Vagina (tissue), 2 donors: ENCODE data around the gene ZNF655. TPM values are rescaled to one million over a fixed set of nuclear protein-coding genes. Genes with fewer than 3 reads are reported as not detected.
A peak's percentile ranks its signal among the peaks of the same experiment; 100 is the strongest.
"Not testable (repeated sequence)": the region's sequence is repeated elsewhere in the genome, so short reads cannot be mapped to it uniquely, and the experiment has no call there.

Experiments used
- DNase-seq, 2 donors: peaks; one replicate each; pipeline ENCODE4 v3.0.0-alpha.2; 2017; ENCODE audit errors: extremely low spot score in 2 of 2
- H3K27ac ChIP-seq: fragments of 200-600 bp; sonication (generic); one replicate; pipeline ENCODE4 v1.5.1; 2019
- H3K27me3 ChIP-seq: fragments of 200-600 bp; sonication (generic); one replicate; pipeline ENCODE4 v1.5.1; 2019
- H3K36me3 ChIP-seq, 2 donors: fragments of 200-600 bp; sonication (generic); one replicate each; pipeline ENCODE4 v1.5.1; 2017 to 2019
- H3K4me1 ChIP-seq: fragments of 200-600 bp; sonication (generic); one replicate; pipeline ENCODE4 v1.5.1; 2019
- H3K4me3 ChIP-seq, 2 donors: fragments of 200-600 bp; sonication (generic); 1 replicate in 1 of 2; 2 replicates in 1 of 2; pipeline ENCODE4 v1.5.1; 2016 to 2019
- H3K9me3 ChIP-seq: fragments of 200-600 bp; sonication (generic); one replicate; pipeline ENCODE4 v1.5.1; 2019
- POLR2A ChIP-seq, 2 donors: fragments of 450-650 bp; IDR thresholded peaks; one replicate each; pipeline ENCODE4 v1.6.1; 2017; ENCODE audit warnings: antibody characterized with exemption in 2 of 2, mild to moderate bottlenecking in 2 of 2, moderate library complexity in 2 of 2
- POLR2AphosphoS5 ChIP-seq, 2 donors: sonication (generic); formaldehyde crosslinking; IDR thresholded peaks; one replicate each; pipeline ENCODE4 v1.9.0; 2017; ENCODE audit warnings: antibody characterized with exemption in 2 of 2, mild to moderate bottlenecking in 2 of 2, low read depth in 1 of 2; ENCODE audit not compliant: insufficient read depth in 1 of 2
- intact Hi-C: fragments of 100-400 bp; cut with DNase I; formaldehyde crosslinking; loops from one replicate; pipeline ENCODE4 v1.15.1; 2023
- total RNA-seq: library from RNA; depleted of rRNA; stranded (reverse); fragments of >200 nt; gene quantifications from one replicate; pipeline ENCODE4 v1.2.3, GENCODE V29; 2016
- TF ChIP-seq, protein P1 (sequence below), 3 experiments: fragments of 450-650 bp in 2 of 3; fragments of 200-600 bp in 1 of 3; sonication (generic) in 1 of 3; IDR thresholded peaks; one replicate each; pipeline ENCODE4 v1.5.1; 2017 to 2019; ENCODE audit warnings: antibody characterized with exemption in 3 of 3, mild to moderate bottlenecking in 2 of 3, moderate library complexity in 2 of 3

The ZNF655 gene
- total RNA-seq, 1 donor from 2014 or later: 144 TPM

DNA sequence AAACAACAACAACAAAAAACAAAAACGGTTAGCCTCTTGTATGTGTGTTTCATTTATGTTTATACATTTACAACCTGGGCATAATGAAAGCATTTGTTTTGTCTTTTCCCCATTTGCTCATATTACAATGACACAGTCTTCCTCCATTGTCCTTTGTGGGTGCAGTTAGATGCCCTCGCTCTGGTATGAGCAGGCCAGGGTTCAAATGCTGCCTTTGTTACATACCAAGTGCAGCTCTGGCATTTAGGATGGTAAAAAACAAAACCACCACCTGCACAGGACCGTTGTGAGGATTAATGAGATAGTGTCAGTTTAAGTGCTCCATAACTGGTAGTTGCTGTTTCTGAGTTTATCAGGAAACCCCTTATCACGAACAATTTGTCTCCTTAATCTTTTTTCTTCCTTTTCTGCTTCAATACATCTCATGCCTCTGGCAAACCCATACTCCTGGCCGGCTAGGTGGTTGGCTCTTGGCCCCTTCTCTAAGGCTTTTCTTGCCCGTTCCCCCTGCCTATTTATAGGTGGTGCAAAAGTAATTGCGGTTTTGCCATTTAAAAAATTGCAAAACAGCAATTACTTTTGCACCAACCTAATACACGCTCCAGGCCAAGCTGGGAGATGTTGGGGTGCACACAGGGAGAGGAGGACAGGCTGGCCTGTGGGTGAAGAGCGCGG lies 21.0 kb downstream of the ZNF655 start:
- H3K4me1 ChIP-seq: peaks cover 19% of the 10 kb centered on the region
- TF ChIP-seq POLR2A (IDR thresholded peaks at IDR 0.05): no peak
- TF ChIP-seq, protein P1, sequence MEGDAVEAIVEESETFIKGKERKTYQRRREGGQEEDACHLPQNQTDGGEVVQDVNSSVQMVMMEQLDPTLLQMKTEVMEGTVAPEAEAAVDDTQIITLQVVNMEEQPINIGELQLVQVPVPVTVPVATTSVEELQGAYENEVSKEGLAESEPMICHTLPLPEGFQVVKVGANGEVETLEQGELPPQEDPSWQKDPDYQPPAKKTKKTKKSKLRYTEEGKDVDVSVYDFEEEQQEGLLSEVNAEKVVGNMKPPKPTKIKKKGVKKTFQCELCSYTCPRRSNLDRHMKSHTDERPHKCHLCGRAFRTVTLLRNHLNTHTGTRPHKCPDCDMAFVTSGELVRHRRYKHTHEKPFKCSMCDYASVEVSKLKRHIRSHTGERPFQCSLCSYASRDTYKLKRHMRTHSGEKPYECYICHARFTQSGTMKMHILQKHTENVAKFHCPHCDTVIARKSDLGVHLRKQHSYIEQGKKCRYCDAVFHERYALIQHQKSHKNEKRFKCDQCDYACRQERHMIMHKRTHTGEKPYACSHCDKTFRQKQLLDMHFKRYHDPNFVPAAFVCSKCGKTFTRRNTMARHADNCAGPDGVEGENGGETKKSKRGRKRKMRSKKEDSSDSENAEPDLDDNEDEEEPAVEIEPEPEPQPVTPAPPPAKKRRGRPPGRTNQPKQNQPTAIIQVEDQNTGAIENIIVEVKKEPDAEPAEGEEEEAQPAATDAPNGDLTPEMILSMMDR (IDR thresholded peaks at IDR 0.05): no peak
- TF ChIP-seq POLR2AphosphoS5 (IDR thresholded peaks at IDR 0.05; ENCODE audit: insufficient read depth in 1 of 2, low read depth in 1 of 2): no peak
- intact Hi-C loops: no loop called here
- no peak for DNase-seq
- peak overlapping the region; percentile 48 for H3K27ac ChIP-seq
- H3K27me3 ChIP-seq: no peaks in the 10 kb centered on the region
- H3K36me3 ChIP-seq: no peaks in the 10 kb centered on the region
- H3K4me3 ChIP-seq: peak overlapping the region; percentile 64 to 71
- H3K9me3 ChIP-seq: no peaks in the 10 kb centered on the region

GRCh38 chr7:99579956-99580777 lies 21.7 kb downstream of the ZNF655 start:
- Histone ChIP-seq H3K27ac (peak overlapping the region; percentile 48), H3K27me3 (no peaks in the 10 kb centered on the region), H3K36me3 (no peaks in the 10 kb centered on the region), H3K4me3 (peak overlapping the region; percentile 64 to 71), H3K4me1 (peaks cover 19% of the 10 kb centered on the region), H3K9me3 (no peaks in the 10 kb centered on the region)
- DNase-seq: no peak
- TF ChIP-seq, protein P1 (IDR thresholded peaks at IDR 0.05): no peak
- peak in 1 of 2 donors; percentile 33 for TF ChIP-seq POLR2AphosphoS5 (IDR thresholded peaks at IDR 0.05; ENCODE audit: insufficient read depth in 1 of 2, low read depth in 1 of 2)
- intact Hi-C loops: no loop called here

DNA sequence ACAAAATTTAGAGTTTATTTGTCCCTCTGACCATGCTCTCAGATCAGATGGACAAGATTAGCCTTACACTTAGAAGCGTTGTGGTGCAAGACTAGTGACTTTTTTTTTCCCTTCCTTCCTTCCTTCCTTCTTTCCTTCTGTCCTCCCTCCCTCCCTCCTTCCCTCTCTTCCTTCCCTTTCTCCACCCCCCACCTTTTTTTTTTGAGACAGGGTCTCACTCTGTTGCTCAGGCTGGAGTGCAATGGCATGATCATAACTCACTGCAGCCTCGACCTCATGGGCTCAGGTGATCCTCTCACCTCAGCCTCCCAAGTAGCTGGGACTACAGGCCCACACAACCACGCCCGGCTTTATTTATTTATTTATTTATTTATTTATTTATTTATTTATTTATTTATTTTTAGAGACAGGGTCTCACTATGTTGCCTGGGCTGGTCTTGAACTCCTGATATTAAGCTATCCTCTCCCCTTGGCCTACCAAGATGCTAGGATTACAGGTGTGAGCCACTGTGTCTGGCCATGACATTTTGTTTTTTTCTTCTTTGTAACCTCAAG lies 22.4 kb downstream of the ZNF655 start:
- peak overlapping the region; percentile 48 for H3K27ac ChIP-seq
- DNase-seq, H3K27me3 ChIP-seq, H3K9me3 ChIP-seq, intact Hi-C loops, H3K36me3 ChIP-seq: not testable (repeated sequence)
- H3K4me3 ChIP-seq: peak overlapping the region; percentile 64 to 71
- H3K4me1 ChIP-seq: peaks cover 19% of the 10 kb centered on the region

DNA sequence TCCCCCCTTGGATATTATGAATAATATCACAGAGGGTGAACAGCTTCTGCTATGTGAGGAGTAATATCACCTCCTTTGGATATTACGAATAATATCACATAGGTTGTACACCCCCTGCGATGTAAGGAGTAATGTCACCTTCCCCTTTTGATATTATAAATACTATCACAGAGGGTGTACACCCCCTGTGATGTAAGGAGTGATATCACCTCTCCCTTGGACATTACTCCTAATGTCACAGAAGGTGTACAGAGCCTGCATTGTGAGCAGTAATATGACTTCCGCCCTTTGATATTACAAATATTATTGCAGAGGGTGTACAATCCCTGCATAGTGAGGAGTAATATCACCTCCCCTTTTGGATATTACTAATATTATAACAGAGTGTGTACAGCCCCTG lies 30.4 kb downstream of the ZNF655 start:
- H3K4me1 ChIP-seq: no peaks in the 10 kb centered on the region
- no peak for DNase-seq
- H3K4me3 ChIP-seq: no peak overlapping the region
- H3K9me3 ChIP-seq: no peaks in the 10 kb centered on the region
- TF ChIP-seq, protein P1 (IDR thresholded peaks at IDR 0.05): no peak
- TF ChIP-seq POLR2AphosphoS5 (IDR thresholded peaks at IDR 0.05; ENCODE audit: insufficient read depth in 1 of 2, low read depth in 1 of 2): no peak
- TF ChIP-seq POLR2A (IDR thresholded peaks at IDR 0.05): no peak
- H3K27ac ChIP-seq: no peak overlapping the region
- no peaks in the 10 kb centered on the region for H3K27me3 ChIP-seq
- H3K36me3 ChIP-seq: no peaks in the 10 kb centered on the region
- intact Hi-C loops: no loop called here

DNA sequence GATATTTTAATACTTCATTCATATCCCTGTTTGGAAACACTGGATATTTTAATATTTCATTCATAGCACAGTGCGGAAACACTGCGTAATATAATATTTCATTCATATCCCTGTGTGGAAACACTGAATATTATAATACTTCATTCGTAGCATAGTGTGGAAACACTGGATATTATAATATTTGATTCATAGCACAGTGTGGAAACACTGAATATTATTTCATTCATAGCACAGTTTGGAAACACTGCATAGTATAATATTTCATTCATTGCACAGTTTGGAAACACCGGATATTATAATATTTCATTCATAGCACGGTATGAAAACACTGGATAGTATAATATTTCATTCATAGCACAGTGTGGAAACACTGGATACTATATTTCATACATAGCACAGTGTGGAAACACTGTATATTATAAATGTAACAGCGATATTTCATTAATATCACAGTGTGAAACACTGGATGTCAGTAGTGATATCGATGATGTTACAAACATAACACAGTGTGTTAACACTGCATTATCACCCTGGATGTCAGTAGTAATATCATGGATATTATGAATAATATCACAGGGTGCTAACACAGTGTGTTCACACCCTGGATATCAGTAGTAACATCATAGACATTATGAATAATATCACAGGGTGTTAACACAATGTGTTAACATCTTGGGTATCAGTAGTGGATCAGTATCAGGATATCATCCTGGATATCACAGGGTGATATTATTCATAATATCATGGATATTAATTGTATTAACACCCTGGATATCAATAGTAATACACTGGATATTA lies 36.7 kb downstream of the ZNF655 start:
- Histone ChIP-seq H3K9me3 (no peaks in the 10 kb centered on the region), H3K36me3 (no peaks in the 10 kb centered on the region), H3K4me3 (no peak overlapping the region), H3K27me3 (no peaks in the 10 kb centered on the region), H3K4me1 (no peaks in the 10 kb centered on the region), H3K27ac (no peak overlapping the region)
- DNase-seq: no peak
- intact Hi-C loops: no loop called here
- TF ChIP-seq, protein P1 (IDR thresholded peaks at IDR 0.05): no peak
- no peak for TF ChIP-seq POLR2A (IDR thresholded peaks at IDR 0.05)
- TF ChIP-seq POLR2AphosphoS5 (IDR thresholded peaks at IDR 0.05; ENCODE audit: insufficient read depth in 1 of 2, low read depth in 1 of 2): no peak
